ENCODE data around the gene FBXO11. TPM values are rescaled to one million over a fixed set of nuclear protein-coding genes. Genes with fewer than 3 reads are reported as not detected.

Gene FBXO11
- total RNA-seq, 1 donor from 2014 or later: 15.1 TPM

GRCh38 chr2:47799031-47799609 lies 107.2 kb downstream of the FBXO11 start:
- TF ChIP-seq CTCF (IDR thresholded peaks at IDR 0.05): no peak
- peaks cover 86 to 93% of the 10 kb centered on the region in 2 donors for H3K36me3 ChIP-seq

GRCh38 chr2:47798631-47799030 lies 107.7 kb downstream of the FBXO11 start:
- no peak for TF ChIP-seq CTCF (IDR thresholded peaks at IDR 0.05)
- Histone ChIP-seq H3K27ac (no peak overlapping the region), H3K36me3 (peaks cover 83 to 93% of the 10 kb centered on the region in 2 donors), H3K4me1 (no peaks in the 10 kb centered on the region), H3K4me3 (no peak overlapping the region), H3K9me3 (peaks cover 0 to 7% of the 10 kb centered on the region in 2 donors), H3K27me3 (no peaks in the 10 kb centered on the region)
- no peak for DNase-seq (ENCODE audit: low spot score in 2 of 2)
- intact Hi-C loops (cut with DNase I): no loop called here

More at GRCh38 chr2:47799031-47799609, 107.2 kb downstream of the FBXO11 start:
- DNase-seq (ENCODE audit: low spot score in 2 of 2): no peak
- no peaks in the 10 kb centered on the region for H3K4me1 ChIP-seq
- intact Hi-C loops (cut with DNase I): no loop called here
- no peak overlapping the region for H3K27ac ChIP-seq
- peaks cover 0 to 9% of the 10 kb centered on the region in 2 donors for H3K9me3 ChIP-seq
- no peak overlapping the region for H3K4me3 ChIP-seq
- no peaks in the 10 kb centered on the region for H3K27me3 ChIP-seq

DNA sequence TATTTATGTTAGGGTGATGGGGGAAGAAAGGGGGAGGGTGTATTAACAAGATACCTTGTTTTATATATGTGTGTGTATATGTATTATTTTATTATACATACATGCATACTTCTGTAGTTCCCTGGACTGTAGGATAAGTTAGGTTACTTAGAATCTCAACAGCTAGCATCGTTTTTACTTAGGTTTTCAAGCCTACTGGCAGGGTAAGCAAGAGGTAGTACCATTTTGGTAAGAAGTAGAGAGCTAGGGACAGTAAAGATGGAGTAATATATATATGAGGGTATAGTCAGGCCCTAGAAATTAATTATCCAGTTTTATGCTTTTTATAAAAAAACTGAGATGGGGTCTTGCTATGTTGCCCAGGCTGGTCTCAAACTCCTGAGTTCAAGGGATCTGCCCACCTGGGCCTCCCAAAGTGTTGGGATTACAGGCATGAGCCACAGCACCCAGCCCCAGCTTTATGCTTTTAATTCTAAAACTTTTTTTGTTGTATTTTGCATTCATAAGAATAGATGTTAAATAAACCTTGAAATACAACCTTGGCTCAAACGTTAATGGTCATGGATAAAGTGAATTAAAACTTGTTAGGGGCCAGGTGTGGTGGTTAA lies 110.1 kb downstream of the FBXO11 start:
- H3K36me3 ChIP-seq: peaks cover 65 to 80% of the 10 kb centered on the region in 2 donors
- no peak for TF ChIP-seq CTCF (IDR thresholded peaks at IDR 0.05)
- H3K4me3 ChIP-seq: no peak overlapping the region
- no peaks in the 10 kb centered on the region for H3K4me1 ChIP-seq
- H3K27me3 ChIP-seq: no peaks in the 10 kb centered on the region
- intact Hi-C loops (cut with DNase I): no loop called here
- H3K27ac ChIP-seq: no peak overlapping the region
- H3K9me3 ChIP-seq: no peaks in the 10 kb centered on the region
- no peak for DNase-seq (ENCODE audit: low spot score in 2 of 2)

GRCh38 chr2:47785986-47786385 lies 120.3 kb downstream of the FBXO11 start:
- Histone ChIP-seq H3K36me3 (no peaks in the 10 kb centered on the region), H3K4me1 (peaks cover 0 to 18% of the 10 kb centered on the region in 2 donors), H3K9me3 (no peaks in the 10 kb centered on the region), H3K4me3 (no peak overlapping the region), H3K27ac (no peak overlapping the region), H3K27me3 (no peaks in the 10 kb centered on the region)
- intact Hi-C loops (cut with DNase I): loop anchor here (10.0 kb wide), 1 partner anchor 569 kb away; no protein-coding TSS in a partner anchor
- no peak for TF ChIP-seq CTCF (IDR thresholded peaks at IDR 0.05)
- no peak for DNase-seq (ENCODE audit: low spot score in 2 of 2)

DNA sequence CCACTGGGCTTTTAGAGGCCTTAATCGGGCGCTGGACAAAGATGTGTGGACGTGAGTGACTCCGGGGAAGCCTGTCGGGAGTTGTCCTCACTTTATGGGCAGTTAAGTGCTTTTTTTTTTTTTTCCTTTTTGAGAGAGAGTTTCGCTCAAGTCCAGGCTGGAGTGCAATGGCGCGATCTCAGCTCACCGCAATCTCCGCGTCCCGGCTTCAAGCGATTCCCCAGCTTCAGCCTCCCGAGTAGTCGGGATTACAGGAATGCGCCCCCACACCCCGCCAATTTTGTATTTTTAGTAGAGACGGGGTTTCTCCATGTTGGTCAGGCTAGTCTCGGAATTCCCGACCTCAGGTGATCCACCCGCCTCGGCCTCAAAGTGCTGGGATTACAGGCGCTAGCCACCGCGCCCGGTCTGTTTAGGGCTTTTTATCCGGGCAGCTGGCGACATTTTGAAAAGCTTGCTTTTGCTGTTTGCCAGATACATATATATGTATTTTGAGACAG lies 121.9 kb downstream of the FBXO11 start:
- DNase-seq (ENCODE audit: low spot score in 2 of 2): no peak
- Histone ChIP-seq H3K27ac (peak overlapping the region; percentile 89 to 96), H3K4me3 (peak overlapping the region; percentile 98 to 100), H3K4me1 (peaks cover 0 to 16% of the 10 kb centered on the region in 2 donors), H3K9me3 (no peaks in the 10 kb centered on the region), H3K36me3 (no peaks in the 10 kb centered on the region), H3K27me3 (no peaks in the 10 kb centered on the region)
- intact Hi-C loops (cut with DNase I): loop anchor here (5.0 to 10.0 kb wide), 2 partner anchors 347 to 570 kb away; no protein-coding TSS in a partner anchor
- no peak for TF ChIP-seq CTCF (IDR thresholded peaks at IDR 0.05)
